GM04503 (cell line): ENCODE results near the gene GAL.

Experiments used
- DNase-seq: peaks from one replicate; pipeline ENCODE4 v3.0.0-alpha.2; 2012; ENCODE audit warnings: low read depth

Gene GAL

GRCh38 chr11:68711114-68711513 is 26.8 kb downstream of the GAL start:
- DNase-seq: no peak

- DNase-seq: no peak
These were observed 29.9 kb downstream of the GAL start for GRCh38 chr11:68714060-68714856.

- no peak for DNase-seq
These were observed 31.2 kb downstream of the GAL start for GRCh38 chr11:68715456-68716122.

GRCh38 chr11:68721075-68721474 is 36.7 kb downstream of the GAL start:
- no peak for DNase-seq

GRCh38 chr11:68722143-68722542 is 37.8 kb downstream of the GAL start:
- no peak for DNase-seq

GRCh38 chr11:68724293-68724692 is 39.9 kb downstream of the GAL start:
- DNase-seq: no peak

GRCh38 chr11:68727783-68728182 is 43.4 kb downstream of the GAL start:
- DNase-seq: no peak

- DNase-seq: no peak
These were observed 49.8 kb downstream of the GAL start for GRCh38 chr11:68734111-68734510.

- DNase-seq: no peak
These were observed 50.8 kb downstream of the GAL start for GRCh38 chr11:68735125-68735524.

GRCh38 chr11:68735646-68736045 is 51.3 kb downstream of the GAL start:
- no peak for DNase-seq
